GM21723 (cell line): ENCODE results near the gene ARHGAP21.

Experiments
- ATAC-seq: cut with Tn5 transposase; IDR thresholded peaks from one replicate; pipeline ENCODE4 v1.9.1; 2021; ENCODE audit warnings: mild to moderate bottlenecking, moderate library complexity; ENCODE audit not compliant: unreplicated experiment

ARHGAP21 gene

GRCh38 chr10:24545585-24545984, 178.1 kb downstream of the ARHGAP21 start:
- ATAC-seq: no peak

- ATAC-seq: no peak
Observed at GRCh38 chr10:24544776-24545175, 178.9 kb downstream of the ARHGAP21 start.

GRCh38 chr10:24542314-24543270, 181.1 kb downstream of the ARHGAP21 start:
- ATAC-seq: no peak

- ATAC-seq: no peak
Observed at GRCh38 chr10:24541239-24541753, 182.4 kb downstream of the ARHGAP21 start.

- ATAC-seq: no peak
Observed at GRCh38 chr10:24536636-24537035, 187.1 kb downstream of the ARHGAP21 start.

- no peak for ATAC-seq
Observed at GRCh38 chr10:24533981-24534380, 189.7 kb downstream of the ARHGAP21 start.
